Measurements from ENCODE around the gene MBIP. TPM values are rescaled to one million over a fixed set of nuclear protein-coding genes. Genes with fewer than 3 reads are reported as not detected.
A peak's percentile ranks its signal among the peaks of the same experiment; 100 is the strongest.

Gene MBIP
- total RNA-seq, 1 donor from 2014 or later = 23.0 TPM

- Mint-ChIP-seq H3K27ac (ENCODE audit: unreplicated experiment) (no peak overlapping the region), H3K4me1 (ENCODE audit: unreplicated experiment) (no peaks in the 10 kb centered on the region), H3K9me3 (ENCODE audit: unreplicated experiment) (no peaks in the 10 kb centered on the region), H3K4me3 (ENCODE audit: unreplicated experiment) (no peak overlapping the region), H3K27me3 (ENCODE audit: unreplicated experiment) (peaks cover 1% of the 10 kb centered on the region), H3K36me3 (ENCODE audit: low read depth, unreplicated experiment) (no peaks in the 10 kb centered on the region)
- no peak for DNase-seq (ENCODE audit: low spot score)
- no peak for TF ChIP-seq CTCF (IDR thresholded peaks at IDR 0.05; ENCODE audit: unreplicated experiment)
Observed at GRCh38 chr14:36260970-36261640, 59.3 kb downstream of the MBIP start.

GRCh38 chr14:36258241-36258640 lies 62.2 kb downstream of the MBIP start:
- no peaks in the 10 kb centered on the region for H3K36me3 Mint-ChIP-seq (ENCODE audit: low read depth, unreplicated experiment)
- no peak overlapping the region for H3K27ac Mint-ChIP-seq (ENCODE audit: unreplicated experiment)
- no peaks in the 10 kb centered on the region for H3K9me3 Mint-ChIP-seq (ENCODE audit: unreplicated experiment)
- peaks cover 1% of the 10 kb centered on the region for H3K27me3 Mint-ChIP-seq (ENCODE audit: unreplicated experiment)
- DNase-seq (ENCODE audit: low spot score) = no peak
- H3K4me3 Mint-ChIP-seq (ENCODE audit: unreplicated experiment) = no peak overlapping the region
- H3K4me1 Mint-ChIP-seq (ENCODE audit: unreplicated experiment) = no peaks in the 10 kb centered on the region
- no peak for TF ChIP-seq CTCF (IDR thresholded peaks at IDR 0.05; ENCODE audit: unreplicated experiment)

GRCh38 chr14:36256126-36256801 lies 64.2 kb downstream of the MBIP start:
- H3K27ac Mint-ChIP-seq (ENCODE audit: unreplicated experiment) = no peak overlapping the region
- H3K36me3 Mint-ChIP-seq (ENCODE audit: low read depth, unreplicated experiment) = no peaks in the 10 kb centered on the region
- peaks cover 1% of the 10 kb centered on the region for H3K27me3 Mint-ChIP-seq (ENCODE audit: unreplicated experiment)
- no peak for TF ChIP-seq CTCF (IDR thresholded peaks at IDR 0.05; ENCODE audit: unreplicated experiment)
- H3K9me3 Mint-ChIP-seq (ENCODE audit: unreplicated experiment) = no peaks in the 10 kb centered on the region
- H3K4me3 Mint-ChIP-seq (ENCODE audit: unreplicated experiment) = no peak overlapping the region
- no peak for DNase-seq (ENCODE audit: low spot score)
- H3K4me1 Mint-ChIP-seq (ENCODE audit: unreplicated experiment) = no peaks in the 10 kb centered on the region

- no peak overlapping the region for H3K4me3 Mint-ChIP-seq (ENCODE audit: unreplicated experiment)
- H3K27me3 Mint-ChIP-seq (ENCODE audit: unreplicated experiment) = peaks cover 1% of the 10 kb centered on the region
- no peaks in the 10 kb centered on the region for H3K4me1 Mint-ChIP-seq (ENCODE audit: unreplicated experiment)
- DNase-seq (ENCODE audit: low spot score) = no peak
- H3K36me3 Mint-ChIP-seq (ENCODE audit: low read depth, unreplicated experiment) = peaks cover 3% of the 10 kb centered on the region
- H3K9me3 Mint-ChIP-seq (ENCODE audit: unreplicated experiment) = peaks cover 4% of the 10 kb centered on the region
- peak; percentile 24 for TF ChIP-seq CTCF (IDR thresholded peaks at IDR 0.05; ENCODE audit: unreplicated experiment)
- H3K27ac Mint-ChIP-seq (ENCODE audit: unreplicated experiment) = no peak overlapping the region
Observed at GRCh38 chr14:36254020-36254624, 66.3 kb downstream of the MBIP start.

Other genes starting within 250 kb of the MBIP start
- gene PTCSC3, start 143.9 kb downstream of the MBIP start, total RNA-seq (ENCODE audit: unreplicated experiment) = not detected
- not detected for gene NKX2-1, start 199.6 kb upstream of the MBIP start, total RNA-seq (ENCODE audit: unreplicated experiment)